Urothelium cell line (cell line): ENCODE measurements around the gene NRAS.
"Not testable (repeated sequence)": the region's sequence is repeated elsewhere in the genome, so short reads cannot be mapped to it uniquely, and the experiment has no call there.

ENCODE experiments used
- DNase-seq: peaks from one replicate; pipeline ENCODE4 v3.0.0; 2011; ENCODE audit warnings: low spot score, mixed read lengths
- FAIRE-seq: peaks from 2 replicates; lab custom pipeline; 2011; peaks lifted over from hg19 to GRCh38; lab: Jason Lieb, UNC

Gene NRAS

GRCh38 chr1:114716304-114717170 lies at the start of gene NRAS:
TSS of gene NRAS (minus strand) at chr1:114716771. CDS start at chr1:114716160, 611 bp downstream.
- no peak for FAIRE-seq
- peak; percentile 97 for DNase-seq

GRCh38 chr1:114764689-114765088 lies 48.1 kb upstream of the NRAS start:
- no peak for FAIRE-seq
- no peak for DNase-seq

- no peak for FAIRE-seq
- peak; percentile 13 for DNase-seq
Measured at GRCh38 chr1:114758256-114758832, 41.8 kb upstream of the NRAS start.

- peak; percentile 98 for DNase-seq
- peak; percentile 99 for FAIRE-seq
Measured at GRCh38 chr1:114757455-114758255, 41.1 kb upstream of the NRAS start, which contains the start of gene CSDE1. TSS of gene CSDE1 (minus strand) at chr1:114757984. CDS start at chr1:114739890, 18,094 bp downstream.

- FAIRE-seq: no peak
- DNase-seq: peak; percentile 21
Measured at GRCh38 chr1:114756949-114757454, 40.4 kb upstream of the NRAS start.

GRCh38 chr1:114756009-114756892 lies 39.7 kb upstream of the NRAS start:
- DNase-seq (no peak), FAIRE-seq (no peak)

GRCh38 chr1:114755006-114755931 lies 38.7 kb upstream of the NRAS start:
- FAIRE-seq (no peak), DNase-seq (no peak)

- FAIRE-seq, DNase-seq: not testable (repeated sequence)
Measured at GRCh38 chr1:114753702-114754101, 37.1 kb upstream of the NRAS start.

- FAIRE-seq (no peak), DNase-seq (no peak)
Measured at GRCh38 chr1:114753143-114753542, 36.6 kb upstream of the NRAS start.

- FAIRE-seq (no peak), DNase-seq (no peak)
Measured at GRCh38 chr1:114750780-114751179, 34.2 kb upstream of the NRAS start.

GRCh38 chr1:114749835-114750234 lies 33.3 kb upstream of the NRAS start:
- DNase-seq (no peak), FAIRE-seq (no peak)

- DNase-seq: no peak
- FAIRE-seq: no peak
Measured at GRCh38 chr1:114746450-114747121, 30.0 kb upstream of the NRAS start.

GRCh38 chr1:114745291-114745690 lies 28.7 kb upstream of the NRAS start:
- no peak for DNase-seq
- FAIRE-seq: no peak

GRCh38 chr1:114741963-114742746 lies 25.6 kb upstream of the NRAS start:
- FAIRE-seq: no peak
- DNase-seq: no peak

- FAIRE-seq: no peak
- DNase-seq: no peak
Measured at GRCh38 chr1:114740331-114740730, 23.8 kb upstream of the NRAS start.

GRCh38 chr1:114737314-114737849 lies 20.8 kb upstream of the NRAS start:
- FAIRE-seq (no peak), DNase-seq (no peak)

- FAIRE-seq (no peak), DNase-seq (no peak)
Measured at GRCh38 chr1:114735479-114735878, 18.9 kb upstream of the NRAS start.
